NCI-H2227 (cell line): Measurements from ENCODE around the gene ADAM22.
A peak's percentile ranks its signal among the peaks of the same experiment; 100 is the strongest.

Source experiments
- DNase-seq: peaks from one replicate; lab custom pipeline; 2025; ENCODE audit not compliant: unreplicated experiment; lab: John Stamatoyannopoulos, UW

ADAM22 gene

DNA sequence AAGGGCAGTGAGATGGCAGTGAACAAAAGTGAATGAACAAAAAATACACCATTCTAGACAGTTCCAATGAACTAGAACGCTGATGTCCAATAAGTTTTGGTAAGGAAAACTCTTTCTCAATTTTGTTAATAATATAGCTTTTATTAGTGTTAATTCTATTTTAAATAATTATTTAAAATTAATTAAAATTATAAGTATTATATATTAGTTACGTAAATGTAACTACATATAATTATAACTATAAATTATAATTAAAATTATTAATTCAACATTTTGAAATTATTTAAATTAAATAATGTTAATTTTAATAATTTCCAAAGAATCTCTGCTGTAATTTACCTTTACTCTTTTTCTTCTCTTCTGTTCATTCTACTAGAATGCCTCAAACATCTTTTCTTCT lies 280.4 kb downstream of the ADAM22 start:
- no peak for DNase-seq

DNA sequence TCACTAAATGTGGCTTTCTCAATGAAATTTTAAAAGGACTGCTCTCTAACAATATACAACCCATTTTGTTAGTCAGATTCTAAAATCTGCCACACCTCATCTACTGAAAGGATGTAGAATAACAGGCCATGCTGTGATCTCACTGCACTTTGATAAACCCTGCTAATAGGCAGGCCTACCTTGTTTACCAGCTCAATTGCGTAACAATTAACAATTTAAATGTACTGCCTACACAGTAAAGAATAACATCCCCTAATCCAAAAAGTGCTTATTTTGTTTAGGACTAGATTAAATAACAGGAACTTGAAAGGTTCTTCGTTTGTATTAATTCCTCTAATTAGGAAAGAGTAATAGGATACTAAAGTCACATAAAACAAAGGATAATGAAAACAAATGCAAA lies 281.2 kb downstream of the ADAM22 start:
- no peak for DNase-seq

DNA sequence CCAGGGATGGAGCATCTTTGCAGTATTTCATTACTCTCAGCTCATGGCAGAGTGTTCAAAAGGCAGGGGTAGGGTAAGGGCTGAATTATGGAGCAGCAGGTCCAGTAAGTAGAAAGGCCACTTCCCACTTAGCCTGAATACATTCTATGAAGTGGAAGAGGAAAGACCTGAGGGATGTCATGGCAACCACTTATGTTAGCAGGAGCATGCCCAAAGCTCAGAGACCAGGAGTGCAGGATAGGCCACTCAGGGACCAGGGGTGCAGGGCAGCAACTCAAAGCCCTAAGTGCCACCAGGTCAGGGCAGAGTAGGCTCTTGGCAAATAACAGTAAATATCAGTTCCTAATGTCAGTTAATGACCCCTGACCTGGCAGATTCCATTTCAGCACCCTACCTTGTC lies 282.2 kb downstream of the ADAM22 start:
- no peak for DNase-seq

DNA sequence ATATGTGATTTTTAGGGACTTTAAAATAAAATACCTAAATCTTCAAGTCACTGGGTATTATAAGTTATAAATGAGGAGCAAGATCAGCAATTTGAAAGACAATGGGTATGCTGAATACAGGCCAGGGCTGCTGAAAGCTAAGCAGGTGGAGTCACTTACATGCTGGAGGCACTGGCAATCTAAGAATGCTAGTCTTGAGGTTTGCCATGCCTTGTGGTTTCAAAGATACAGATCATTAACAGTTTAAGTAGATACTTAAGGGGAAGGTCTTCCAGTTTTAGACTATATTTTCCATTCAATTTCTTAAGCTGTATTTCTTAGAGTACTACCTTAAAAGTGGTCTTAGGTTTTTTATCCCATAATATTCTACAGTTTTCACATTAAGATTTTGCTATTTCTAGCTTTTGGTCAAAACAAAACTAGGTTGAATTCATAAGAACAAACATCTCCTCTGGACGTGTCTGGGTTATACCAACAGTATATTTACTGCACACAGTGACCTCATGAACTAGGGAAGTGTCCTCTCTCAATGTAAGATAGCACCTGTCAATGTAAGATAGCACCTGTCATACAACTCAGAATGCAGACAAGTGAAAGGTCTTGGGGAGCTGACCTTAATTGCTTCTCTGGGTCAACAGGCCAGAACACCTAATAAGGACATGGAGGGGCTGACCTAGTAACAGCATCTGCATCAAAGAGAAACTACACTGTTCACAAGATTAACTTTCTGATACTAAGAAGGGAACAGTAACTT lies 283.8 kb downstream of the ADAM22 start:
- DNase-seq = no peak

DNA sequence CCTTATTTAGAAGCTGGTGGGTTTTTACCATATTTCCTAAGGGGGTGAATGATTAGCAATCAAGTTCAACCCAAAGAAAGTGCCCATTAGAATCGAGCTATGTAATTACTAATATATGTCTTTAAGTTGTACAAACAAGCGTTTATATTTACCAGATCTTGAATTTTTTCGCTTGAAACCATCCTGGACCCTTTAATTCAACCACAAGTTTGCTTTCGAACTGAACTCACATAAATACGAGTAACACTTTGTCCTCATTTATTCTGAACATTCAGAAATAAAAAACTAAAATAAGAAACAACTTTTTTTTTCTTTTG lies 284.3 kb downstream of the ADAM22 start:
- DNase-seq = no peak

DNA sequence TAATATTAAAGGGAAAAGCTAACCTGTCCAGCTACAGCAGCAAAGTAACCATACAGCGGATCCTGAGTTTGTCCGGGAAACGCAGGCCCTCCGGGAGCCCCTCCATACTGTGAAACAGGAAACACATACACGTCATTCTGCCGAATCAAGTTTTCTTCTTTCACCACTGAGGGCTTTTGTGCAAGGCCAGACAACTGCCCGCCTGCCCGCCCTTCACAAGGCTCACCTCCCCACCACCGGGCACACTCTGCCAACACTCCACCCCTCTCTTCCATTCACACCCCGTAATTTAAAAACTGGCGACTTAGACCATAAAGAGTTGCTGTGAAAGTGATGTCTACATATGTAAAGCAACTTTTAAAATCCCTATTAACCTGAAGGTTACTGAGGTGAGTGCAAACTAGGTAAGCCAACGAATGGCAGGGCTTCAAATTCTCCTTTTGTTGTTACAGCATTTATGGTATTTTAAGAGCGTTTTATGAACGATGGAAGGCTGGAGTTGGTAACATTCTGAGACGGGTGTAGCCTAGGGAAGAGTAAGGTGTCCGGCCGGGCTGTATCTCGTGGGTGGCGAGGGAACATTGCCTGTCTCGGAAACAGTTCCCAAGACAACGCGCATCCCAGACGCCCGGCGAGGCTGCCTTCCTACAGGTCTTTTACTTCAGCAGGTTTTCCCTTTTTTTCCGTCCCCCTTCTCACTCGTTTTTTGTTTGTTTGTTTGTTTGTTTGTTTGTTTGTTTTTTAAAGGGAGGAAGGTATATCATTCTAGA lies 285.0 kb downstream of the ADAM22 start:
- peak; percentile 65 for DNase-seq

DNA sequence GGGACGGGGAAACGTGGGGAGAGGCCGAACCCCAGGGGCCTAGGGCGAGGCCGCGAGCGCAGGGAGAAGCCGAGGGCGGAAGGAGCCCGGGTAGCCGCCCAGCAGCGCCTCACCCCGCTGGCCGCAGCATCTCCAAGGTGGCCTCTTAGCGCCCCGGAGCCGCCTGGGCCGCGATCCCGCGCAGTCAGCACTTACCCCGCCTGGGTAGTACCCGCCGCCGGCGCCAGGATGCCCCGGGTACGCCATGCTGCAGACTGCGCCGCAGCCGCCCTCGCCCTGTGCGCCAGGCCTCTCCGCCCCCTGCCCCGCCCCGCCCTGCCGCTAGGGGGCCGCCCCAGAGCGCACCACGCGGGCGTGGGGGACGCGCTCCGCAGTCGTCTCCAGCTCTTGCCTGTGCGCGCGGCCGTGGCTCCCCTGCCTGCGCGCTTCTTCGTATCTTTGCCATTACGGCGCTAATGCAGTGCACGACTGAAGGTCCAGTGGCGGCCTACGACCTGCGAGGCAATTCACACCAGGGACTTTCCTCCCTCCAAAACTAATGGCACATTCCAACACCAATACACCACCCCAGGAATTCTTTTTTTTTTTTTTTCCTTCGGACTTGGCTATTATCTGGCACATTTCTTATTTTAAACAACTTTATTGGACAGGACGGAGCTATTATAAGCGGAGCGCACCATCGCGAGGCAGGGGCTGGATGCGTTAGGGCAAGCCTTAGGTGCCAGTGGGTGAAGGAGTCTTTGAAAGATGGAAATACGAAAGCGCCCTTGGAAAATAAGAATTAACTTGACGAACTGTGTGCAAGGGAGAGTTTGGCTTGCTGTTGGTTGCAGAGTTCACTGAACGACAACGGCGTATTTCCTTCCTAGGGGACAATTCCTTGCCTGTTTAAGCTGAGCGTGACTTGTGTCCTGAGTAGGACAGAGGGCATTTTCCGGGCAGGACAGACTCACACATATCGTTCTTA lies 286.0 kb downstream of the ADAM22 start, which contains the start of gene SRI:
TSS of gene SRI (minus strand) at position 258 of the 967 bp plus-strand sequence. CDS start at position 246, 12 bp downstream.
- peak; percentile 93 for DNase-seq

DNA sequence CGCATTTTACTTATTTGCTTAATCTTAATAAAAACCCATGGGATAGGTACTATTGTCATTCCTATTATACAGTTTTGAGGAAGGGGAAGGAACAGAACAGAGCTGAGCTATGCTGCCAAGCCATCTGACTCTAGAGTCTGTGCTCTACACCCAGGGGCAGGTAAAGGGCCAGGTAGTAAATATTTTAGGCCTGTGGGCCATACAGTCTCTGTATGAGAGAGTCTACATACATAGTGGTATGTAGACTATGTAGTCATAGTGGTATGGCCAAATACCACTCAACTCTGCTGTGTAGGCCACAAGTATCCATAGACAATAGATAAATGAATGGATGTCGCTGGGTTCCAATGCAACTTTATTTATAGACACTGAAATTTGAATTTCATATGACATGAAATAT lies 289.2 kb downstream of the ADAM22 start:
- no peak for DNase-seq

DNA sequence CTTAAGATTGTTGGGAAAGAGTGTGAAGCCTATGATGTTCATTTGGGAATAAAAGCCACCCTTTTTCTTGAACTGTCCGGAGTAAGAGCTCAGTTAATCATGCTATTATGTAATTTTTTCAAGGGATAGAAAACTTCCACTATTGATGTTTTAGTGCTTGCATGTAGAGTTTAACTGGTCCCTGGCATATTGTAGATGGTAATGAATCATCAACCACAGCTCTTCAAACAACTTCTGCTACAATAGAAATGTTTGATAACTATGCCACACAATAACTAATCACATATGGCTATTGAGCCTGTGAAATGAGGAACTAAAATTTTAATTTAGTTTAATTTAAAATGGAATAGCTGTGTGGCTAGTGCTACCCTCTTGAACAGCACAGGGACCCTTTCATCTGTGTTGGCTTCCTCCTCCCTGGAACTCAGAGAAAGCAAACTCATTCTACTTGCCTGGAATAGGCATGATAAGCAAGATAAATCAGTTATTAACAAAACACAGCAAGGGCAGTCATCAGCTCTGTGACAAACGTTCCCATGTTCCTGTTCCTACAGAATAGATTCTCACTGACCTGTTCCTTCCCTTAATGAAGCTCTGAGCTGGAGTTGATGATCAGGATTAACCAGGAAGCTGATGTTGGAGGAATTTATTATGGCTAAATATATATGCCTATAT lies 290.7 kb downstream of the ADAM22 start:
- DNase-seq = no peak

DNA sequence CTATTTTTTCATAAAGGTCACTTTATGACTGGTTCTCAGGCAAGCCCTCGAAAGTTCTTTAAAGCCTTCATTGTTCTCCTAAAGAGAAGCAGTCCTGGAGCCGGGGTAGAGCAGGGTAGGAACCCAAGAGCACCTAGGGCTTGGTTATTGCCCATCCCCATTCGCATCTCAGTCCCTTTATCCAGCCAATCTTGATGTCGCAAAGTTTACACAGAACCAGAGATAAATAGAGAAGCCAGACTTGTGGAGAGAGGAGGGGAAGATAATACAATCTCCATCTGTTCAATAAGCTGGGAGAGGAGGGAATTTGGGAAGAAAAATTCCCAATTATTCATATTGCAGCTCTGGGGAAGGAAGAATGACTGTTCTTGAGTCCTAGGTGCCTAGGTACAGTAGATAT lies 292.1 kb downstream of the ADAM22 start:
- DNase-seq = no peak

DNA sequence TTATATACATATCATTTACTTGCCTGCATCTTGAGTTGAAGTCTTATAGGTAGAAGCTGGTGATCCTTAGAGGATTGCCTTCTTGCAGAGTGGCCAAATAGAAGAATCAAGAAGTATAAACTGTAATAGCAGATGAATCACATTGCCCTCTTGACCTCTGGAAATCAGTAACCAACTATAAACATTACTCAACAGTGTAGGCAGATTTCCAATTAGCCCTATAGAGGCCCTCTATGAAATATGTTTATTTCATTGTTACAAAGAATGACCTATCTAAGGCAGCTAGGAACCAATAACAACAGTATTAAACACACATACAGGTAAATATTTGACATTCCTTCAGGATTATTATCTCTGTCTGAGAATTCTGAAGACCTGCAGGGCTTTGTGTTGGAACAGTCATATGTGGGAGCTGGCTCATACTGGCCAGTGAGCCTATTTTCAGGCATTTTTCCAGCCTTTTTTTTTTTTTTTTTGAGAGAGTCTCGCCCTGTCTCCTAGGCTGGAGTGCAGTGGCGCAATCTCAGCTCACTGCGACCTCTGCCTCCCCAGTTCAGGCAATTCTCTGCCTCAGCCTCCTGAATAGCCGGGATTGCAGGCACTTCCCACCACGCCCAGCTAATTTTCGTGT lies 292.9 kb downstream of the ADAM22 start:
- no peak for DNase-seq

DNA sequence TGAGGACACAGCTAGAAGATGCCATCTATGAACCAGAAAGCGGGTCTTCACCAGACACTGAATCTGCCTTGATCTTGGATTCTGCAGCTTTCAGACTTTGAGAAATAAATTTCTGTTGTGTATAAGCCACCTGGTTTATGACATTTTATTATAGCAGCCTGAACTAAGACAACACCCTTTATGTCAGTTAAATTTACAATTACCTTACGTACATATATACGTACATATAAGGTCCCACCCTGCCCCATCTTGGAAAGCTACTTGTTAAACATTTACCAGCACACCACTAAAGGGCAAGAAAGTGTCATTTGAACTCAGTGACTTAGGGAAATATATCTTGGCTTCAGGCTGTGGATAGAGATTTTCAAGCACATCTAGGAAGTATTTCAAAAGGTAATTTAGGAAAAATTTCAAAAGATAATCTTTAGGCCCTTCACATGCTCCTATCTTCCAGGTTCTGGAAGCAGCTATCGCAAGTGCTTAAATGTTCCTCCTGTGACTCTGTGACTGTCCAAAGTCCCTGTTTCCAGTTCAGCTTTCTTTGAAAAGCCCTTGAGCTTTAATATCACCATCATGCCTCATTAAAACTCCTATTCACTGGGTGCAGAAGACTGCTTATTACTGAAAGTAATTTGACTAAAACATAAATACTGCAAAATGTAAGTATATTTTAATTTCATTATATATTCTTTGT lies 295.4 kb downstream of the ADAM22 start:
- no peak for DNase-seq

DNA sequence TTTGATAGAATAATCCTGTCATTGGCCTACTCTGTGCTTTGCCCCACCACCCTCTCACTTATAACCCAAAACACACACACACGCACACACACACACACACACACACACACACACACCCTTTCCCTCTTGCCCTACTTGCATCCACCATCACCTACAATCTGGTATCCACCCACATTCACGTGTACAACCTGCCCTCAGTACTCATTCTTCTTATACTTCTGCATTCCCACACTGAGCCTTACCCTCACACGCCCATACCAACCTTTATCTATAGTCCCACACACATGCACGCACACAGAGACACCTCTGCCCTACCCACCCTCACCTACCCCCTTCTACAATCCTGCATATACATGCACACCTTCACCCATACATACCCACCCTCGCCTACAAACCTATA lies 296.6 kb downstream of the ADAM22 start:
- DNase-seq = no peak

DNA sequence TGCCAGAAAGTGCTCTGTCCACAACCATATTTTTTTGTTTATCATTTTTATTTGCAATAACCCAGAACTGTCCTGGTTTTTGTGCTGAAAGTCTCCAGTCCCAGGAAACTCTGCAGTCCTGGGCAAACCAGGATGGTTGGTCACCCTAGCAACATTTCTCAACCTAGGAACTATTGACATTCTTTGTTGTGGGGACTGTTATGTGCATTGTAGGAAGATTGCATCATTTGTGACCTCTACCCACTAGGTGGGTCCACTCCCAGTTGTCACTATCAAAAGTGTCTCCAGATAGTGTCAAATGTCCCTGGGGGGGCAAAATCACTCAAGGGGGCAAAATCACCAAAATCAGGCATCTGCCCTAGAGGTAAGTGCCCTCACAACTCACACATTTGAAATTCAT lies 299.8 kb downstream of the ADAM22 start:
- DNase-seq = no peak

DNA sequence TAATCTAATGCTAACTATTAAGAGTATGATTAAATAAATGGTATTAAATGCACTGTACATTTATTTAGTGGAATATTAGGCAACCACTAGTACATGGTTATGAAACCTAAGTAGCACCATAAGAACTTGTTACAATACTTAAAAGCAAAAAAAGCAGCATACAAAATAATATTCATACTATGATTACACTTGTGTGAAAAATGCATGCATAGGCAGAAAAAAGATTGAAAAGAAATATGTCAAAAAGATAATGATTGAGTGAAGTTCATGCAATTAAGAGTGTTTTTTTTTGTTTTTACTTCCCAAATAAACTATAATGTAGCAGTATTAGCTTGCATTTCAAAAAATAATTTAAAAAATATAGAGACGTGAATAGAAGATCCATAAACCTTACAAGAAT lies 305.8 kb downstream of the ADAM22 start:
- no peak for DNase-seq

DNA sequence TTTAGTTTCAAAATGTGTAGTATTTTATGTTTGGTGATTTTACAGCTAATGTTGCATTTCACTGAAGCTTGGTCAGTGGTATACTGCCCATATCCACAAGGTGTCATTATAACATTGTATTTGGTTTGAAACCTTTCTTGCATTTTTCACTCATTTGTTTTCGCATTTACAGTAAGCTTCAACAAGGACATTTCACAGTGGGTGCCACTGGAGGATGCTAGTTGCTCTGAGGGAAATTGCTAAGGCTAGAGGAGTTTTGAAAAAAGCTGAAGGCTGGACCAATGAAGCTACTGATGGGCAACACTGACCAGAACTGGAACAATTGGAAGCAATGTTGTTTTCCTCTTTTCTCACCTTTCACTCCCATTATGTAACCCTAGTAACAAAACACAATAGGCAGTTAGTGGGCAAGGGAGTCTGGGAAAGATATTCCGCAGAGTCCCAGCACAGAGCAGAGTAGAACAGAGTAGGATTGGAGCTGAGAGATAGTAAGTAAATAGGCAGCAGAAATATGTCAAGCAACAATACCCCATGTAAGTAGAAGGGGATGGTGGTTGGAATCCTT lies 309.4 kb downstream of the ADAM22 start:
- DNase-seq = peak; percentile 77

DNA sequence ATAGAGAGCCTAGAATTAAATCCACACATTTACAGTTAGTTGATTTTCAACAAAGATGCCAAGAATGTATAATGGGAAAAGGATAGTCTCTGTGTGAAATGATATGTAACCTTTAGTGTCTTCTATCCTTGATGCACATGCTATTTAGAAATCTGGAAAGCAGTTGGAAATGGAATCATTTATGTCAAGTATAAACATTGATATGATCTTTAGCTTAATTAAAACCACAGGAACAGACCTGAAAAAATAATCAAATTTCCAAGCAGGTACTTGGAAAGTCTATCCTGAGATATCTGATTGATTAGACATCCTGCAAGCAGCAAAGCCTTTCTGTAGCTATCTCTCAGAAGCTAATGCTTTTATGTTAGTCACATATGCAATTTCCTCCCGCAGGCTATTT lies 310.2 kb downstream of the ADAM22 start:
- no peak for DNase-seq
